ENCODE data around the gene OTUD5.

GRCh38 chrX:48958635-48959094, 1.3 kb upstream of the OTUD5 start:
- TF ChIP-seq CTCF (conservative IDR thresholded peaks at IDR 0.05) (no peak), ZFX (IDR thresholded peaks at IDR 0.05) (no peak)

All from C4-2B (cell line).